ENCODE data around the gene SLC25A14.

- TF ChIP-seq CTCF (IDR thresholded peaks at IDR 0.05) = no peak
- no peak for TF ChIP-seq POLR2AphosphoS5 (IDR thresholded peaks at IDR 0.05)
- no peak for TF ChIP-seq POLR2A (IDR thresholded peaks at IDR 0.05)
Observed at GRCh38 chrX:130414800-130415199, 75.1 kb downstream of the SLC25A14 start.

Measured in stomach (tissue), 4 donors.